DOHH2 (cell line): Measurements from ENCODE around the gene HOXD8.

Source experiments
- H3F3A ChIP-seq: fragments of 200-600 bp; sonication (generic), shearing (Covaris generic); 2 replicates; pipeline ENCODE4 v1.6.0; 2016; ENCODE audit warnings: antibody characterized with exemption, mild to moderate bottlenecking; ENCODE audit not compliant: control insufficient read depth, insufficient read depth
- H3K27ac ChIP-seq: fragments of 200-600 bp; sonication (generic); 2 replicates; pipeline ENCODE4 v1.5.1; 2014; ENCODE audit warnings: low read depth, mild to moderate bottlenecking, low read length, moderate library complexity
- H3K27me3 ChIP-seq: fragments of 200-600 bp; sonication (generic); 2 replicates; pipeline ENCODE4 v1.6.1; 2014; ENCODE audit warnings: mild to moderate bottlenecking, low read length, mixed read lengths; ENCODE audit not compliant: control insufficient read depth
- H3K36me3 ChIP-seq: fragments of 200-600 bp; sonication (generic); 2 replicates; pipeline ENCODE4 v1.6.1; 2014; ENCODE audit warnings: mild to moderate bottlenecking, low read length, moderate library complexity, mixed read lengths; ENCODE audit not compliant: control insufficient read depth
- H3K4me1 ChIP-seq: fragments of 200-600 bp; sonication (generic); 2 replicates; pipeline ENCODE4 v1.6.1; 2014; ENCODE audit warnings: mild to moderate bottlenecking, low read length, mixed read lengths; ENCODE audit not compliant: control insufficient read depth
- H3K4me2 ChIP-seq: fragments of 200-600 bp; sonication (generic); 2 replicates; pipeline ENCODE4 v1.6.0; 2014; ENCODE audit warnings: mild to moderate bottlenecking, low read length, moderate library complexity
- H3K4me3 ChIP-seq: fragments of 200-600 bp; sonication (generic); 2 replicates; pipeline ENCODE4 v1.5.1; 2014; ENCODE audit warnings: mild to moderate bottlenecking, low read length, mixed read lengths
- H3K79me2 ChIP-seq: fragments of 200-600 bp; sonication (generic); 2 replicates; pipeline ENCODE4 v1.6.1; 2014; ENCODE audit warnings: mild to moderate bottlenecking, low read length, mixed read lengths; ENCODE audit not compliant: control insufficient read depth
- H3K9me2 ChIP-seq: fragments of 200-600 bp; sonication (generic); replicated peaks from 2 replicates; pipeline ENCODE4 v1.6.1; 2014; ENCODE audit warnings: mild to moderate bottlenecking, low read length, mixed read lengths; ENCODE audit not compliant: control insufficient read depth
- H3K9me3 ChIP-seq: fragments of 200-600 bp; sonication (generic); 2 replicates; pipeline ENCODE4 v1.6.1; 2014; ENCODE audit warnings: antibody characterized with exemption, low read length, mixed read lengths; ENCODE audit not compliant: control insufficient read depth, insufficient read depth
- H4K20me1 ChIP-seq: fragments of 200-600 bp; sonication (generic); 2 replicates; pipeline ENCODE4 v1.6.0; 2014; ENCODE audit warnings: low read depth, mild to moderate bottlenecking, antibody characterized with exemption, low read length, moderate library complexity; ENCODE audit not compliant: control insufficient read depth, insufficient read depth
- EZH2phosphoT487 ChIP-seq: fragments of 200-600 bp; sonication (generic); IDR thresholded peaks from 2 replicates; pipeline ENCODE4 v1.6.1; 2017; ENCODE audit warnings: borderline replicate concordance, mild to moderate bottlenecking, antibody characterized with exemption, low read length, moderate library complexity, mixed read lengths
- TF ChIP-seq, protein P1 (sequence below): fragments of 200-600 bp; sonication (generic); IDR thresholded peaks from one replicate; pipeline ENCODE4 v1.5.1; 2014; ENCODE audit warnings: antibody characterized with exemption, mild to moderate bottlenecking, low read depth, low read length; ENCODE audit not compliant: poor library complexity, severe bottlenecking

Gene HOXD8

DNA sequence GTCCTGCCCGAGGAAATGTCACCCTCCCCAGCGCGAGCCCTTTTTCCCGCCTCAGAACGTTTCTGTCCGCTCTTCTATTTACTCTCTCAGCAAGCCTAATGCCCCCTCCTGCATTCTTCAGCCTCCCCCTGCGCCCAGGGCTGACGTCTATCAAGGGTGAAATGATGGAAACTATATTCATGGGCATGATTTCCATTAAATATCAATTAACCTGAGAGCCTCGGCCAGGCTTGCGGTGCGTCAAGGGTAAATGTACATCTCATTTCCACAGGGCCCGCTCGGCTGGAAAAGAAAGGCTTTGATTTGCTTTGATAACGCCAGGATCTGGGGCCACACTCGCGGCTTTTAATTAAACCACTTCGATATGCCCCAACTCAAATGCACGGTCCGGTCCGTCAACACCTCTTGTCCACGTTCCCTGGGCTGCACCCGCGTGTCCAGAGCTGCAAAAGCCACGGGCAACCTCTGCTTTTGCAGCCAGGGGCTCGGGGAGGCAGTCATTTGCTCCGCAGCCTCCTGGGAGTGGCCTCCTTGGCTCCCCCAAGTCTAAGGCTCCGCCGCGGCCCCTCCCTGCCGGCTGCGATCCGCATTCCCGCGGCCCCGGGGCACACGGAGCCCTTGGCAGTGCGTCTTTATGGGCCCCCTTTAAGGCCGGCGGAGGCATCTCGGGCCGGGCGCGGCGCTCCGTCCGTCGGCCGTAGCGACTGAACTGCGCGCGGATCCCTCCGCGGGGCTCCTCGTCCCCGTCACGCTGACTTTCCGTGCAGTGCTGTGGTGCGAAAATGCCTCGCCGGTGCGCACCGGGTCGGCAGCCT lies at the start of gene HOXD8:
Gene HOXD8, plus strand, starts transcription at position 724 of the 815 bp plus-strand sequence. CDS start 662 bp downstream, outside the sequence.
- no peaks in the 10 kb centered on the region for H3K9me2 ChIP-seq
- TF ChIP-seq, protein P1, sequence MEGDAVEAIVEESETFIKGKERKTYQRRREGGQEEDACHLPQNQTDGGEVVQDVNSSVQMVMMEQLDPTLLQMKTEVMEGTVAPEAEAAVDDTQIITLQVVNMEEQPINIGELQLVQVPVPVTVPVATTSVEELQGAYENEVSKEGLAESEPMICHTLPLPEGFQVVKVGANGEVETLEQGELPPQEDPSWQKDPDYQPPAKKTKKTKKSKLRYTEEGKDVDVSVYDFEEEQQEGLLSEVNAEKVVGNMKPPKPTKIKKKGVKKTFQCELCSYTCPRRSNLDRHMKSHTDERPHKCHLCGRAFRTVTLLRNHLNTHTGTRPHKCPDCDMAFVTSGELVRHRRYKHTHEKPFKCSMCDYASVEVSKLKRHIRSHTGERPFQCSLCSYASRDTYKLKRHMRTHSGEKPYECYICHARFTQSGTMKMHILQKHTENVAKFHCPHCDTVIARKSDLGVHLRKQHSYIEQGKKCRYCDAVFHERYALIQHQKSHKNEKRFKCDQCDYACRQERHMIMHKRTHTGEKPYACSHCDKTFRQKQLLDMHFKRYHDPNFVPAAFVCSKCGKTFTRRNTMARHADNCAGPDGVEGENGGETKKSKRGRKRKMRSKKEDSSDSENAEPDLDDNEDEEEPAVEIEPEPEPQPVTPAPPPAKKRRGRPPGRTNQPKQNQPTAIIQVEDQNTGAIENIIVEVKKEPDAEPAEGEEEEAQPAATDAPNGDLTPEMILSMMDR: no peak
- TF ChIP-seq EZH2phosphoT487: no peak
- no peaks in the 10 kb centered on the region for H3F3A ChIP-seq
- H3K27ac ChIP-seq: no peak within 1 kb of the TSS
- H3K79me2 ChIP-seq: no peaks in the 10 kb centered on the region
- no peaks in the 10 kb centered on the region for H3K36me3 ChIP-seq
- H3K4me1 ChIP-seq: no peaks in the 10 kb centered on the region
- H3K4me3 ChIP-seq: no peak within 1 kb of the TSS
- H3K4me2 ChIP-seq: no peak within 1 kb of the TSS
- no peaks in the 10 kb centered on the region for H3K9me3 ChIP-seq
- no peaks in the 10 kb centered on the region for H4K20me1 ChIP-seq
- H3K27me3 ChIP-seq: peaks cover 14% of the 10 kb centered on the region

DNA sequence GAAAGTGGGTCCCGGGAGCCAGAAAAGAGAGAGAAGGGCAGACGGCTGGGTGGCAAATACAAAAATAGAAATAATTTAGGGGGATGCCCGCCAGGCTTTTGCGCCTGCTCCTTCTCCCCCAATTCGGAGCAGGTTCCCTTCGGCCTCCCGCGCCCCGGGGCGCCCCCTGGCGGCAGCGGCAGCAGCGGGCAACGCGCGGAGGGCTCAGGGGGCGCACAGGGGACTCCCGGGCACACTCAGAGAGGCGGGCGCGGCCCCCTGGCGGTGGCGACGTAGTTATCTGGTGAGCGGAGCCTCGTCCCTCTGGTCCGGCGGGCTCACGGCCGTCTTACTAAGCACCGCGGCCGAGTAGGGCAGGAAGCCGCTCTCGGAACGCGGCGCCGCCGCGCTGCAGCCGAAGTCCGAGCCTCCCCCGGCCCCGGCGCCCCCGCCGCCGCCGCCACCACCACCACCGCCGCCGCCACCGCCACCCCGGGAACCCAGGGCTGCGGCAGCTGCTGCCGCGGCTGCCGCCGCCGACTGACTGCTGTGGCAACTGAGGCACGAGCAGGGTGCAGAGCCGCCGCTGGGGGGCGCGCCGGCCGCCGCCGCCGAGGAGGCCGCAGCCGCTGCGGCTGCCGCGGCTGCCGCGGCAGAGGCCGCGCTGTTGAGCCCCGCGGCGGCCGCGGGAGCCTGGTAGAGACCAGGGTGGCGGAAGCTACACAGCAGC lies 49.5 kb upstream of the HOXD8 start:
- Histone ChIP-seq H3K27me3 (peaks cover 9% of the 10 kb centered on the region), H3K4me1 (no peaks in the 10 kb centered on the region), H3K27ac (no peak overlapping the region), H3K9me3 (peaks cover 6% of the 10 kb centered on the region; the same call in 1 of the 2 replicates), H3K79me2 (no peaks in the 10 kb centered on the region), H3F3A (no peaks in the 10 kb centered on the region), H3K36me3 (no peaks in the 10 kb centered on the region), H4K20me1 (no peaks in the 10 kb centered on the region), H3K4me2 (no peak overlapping the region), H3K4me3 (no peak overlapping the region), H3K9me2 (no peaks in the 10 kb centered on the region)
- no peak for TF ChIP-seq EZH2phosphoT487
- TF ChIP-seq, protein P1: no peak

DNA sequence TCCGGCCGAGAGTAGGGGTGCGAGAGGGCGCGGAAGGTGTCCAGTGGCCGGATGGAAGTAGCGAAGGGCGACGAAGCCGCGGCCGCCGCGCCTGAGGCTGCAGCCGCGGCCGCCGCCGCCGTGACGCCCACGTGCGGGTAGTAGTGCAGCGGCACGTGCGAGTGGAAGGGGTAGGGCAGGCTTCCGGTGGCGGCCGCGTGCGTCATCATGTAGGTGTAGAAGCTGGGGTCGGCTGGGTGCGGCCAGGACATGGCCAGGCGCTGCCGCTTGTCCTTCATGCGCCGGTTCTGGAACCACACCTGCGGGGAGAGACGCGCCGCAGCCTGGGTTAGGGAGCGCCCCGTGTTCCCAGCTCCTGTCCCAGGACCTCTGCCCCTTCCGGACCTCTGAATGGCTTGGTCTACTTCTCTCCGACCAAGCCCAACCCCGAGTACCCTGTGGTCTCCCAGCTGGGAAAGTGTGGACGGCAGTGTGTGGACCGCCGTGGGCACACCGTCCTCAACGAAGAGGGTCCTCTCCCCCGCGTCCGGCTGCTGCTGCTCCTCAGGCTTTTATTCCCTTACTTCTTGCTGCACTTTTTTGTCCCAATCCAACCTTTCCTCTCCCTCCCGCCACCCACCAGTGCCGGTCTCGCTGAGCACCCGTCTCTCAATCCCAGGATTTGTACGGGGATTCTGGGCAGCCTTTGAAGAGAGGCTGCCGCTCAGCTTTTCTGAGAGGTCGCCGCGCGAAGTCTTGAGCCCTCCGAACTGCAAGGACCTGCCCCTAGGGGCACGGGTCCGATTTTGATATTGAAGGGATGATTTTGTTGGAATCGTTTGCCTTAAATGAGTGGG lies 48.7 kb upstream of the HOXD8 start:
- Histone ChIP-seq H3K4me3 (no peak overlapping the region), H3K9me2 (no peaks in the 10 kb centered on the region), H3K4me1 (no peaks in the 10 kb centered on the region), H3K9me3 (peaks cover 6% of the 10 kb centered on the region; the same call in 1 of the 2 replicates), H3K36me3 (no peaks in the 10 kb centered on the region), H3K79me2 (no peaks in the 10 kb centered on the region), H3F3A (no peaks in the 10 kb centered on the region), H3K27ac (no peak overlapping the region), H3K4me2 (no peak overlapping the region), H4K20me1 (no peaks in the 10 kb centered on the region), H3K27me3 (peaks cover 5% of the 10 kb centered on the region)
- TF ChIP-seq, protein P1: no peak
- TF ChIP-seq EZH2phosphoT487: no peak
